DOHH2 (cell line): ENCODE measurements around the gene VGLL4.

Source experiments
- EZH2phosphoT487 ChIP-seq: fragments of 200-600 bp; sonication (generic); IDR thresholded peaks from 2 replicates; pipeline ENCODE4 v1.6.1; 2017; ENCODE audit warnings: borderline replicate concordance, mild to moderate bottlenecking, antibody characterized with exemption, low read length, moderate library complexity, mixed read lengths
- TF ChIP-seq, protein P1 (sequence below): fragments of 200-600 bp; sonication (generic); IDR thresholded peaks from one replicate; pipeline ENCODE4 v1.5.1; 2014; ENCODE audit warnings: antibody characterized with exemption, mild to moderate bottlenecking, low read depth, low read length; ENCODE audit not compliant: poor library complexity, severe bottlenecking

DNA sequence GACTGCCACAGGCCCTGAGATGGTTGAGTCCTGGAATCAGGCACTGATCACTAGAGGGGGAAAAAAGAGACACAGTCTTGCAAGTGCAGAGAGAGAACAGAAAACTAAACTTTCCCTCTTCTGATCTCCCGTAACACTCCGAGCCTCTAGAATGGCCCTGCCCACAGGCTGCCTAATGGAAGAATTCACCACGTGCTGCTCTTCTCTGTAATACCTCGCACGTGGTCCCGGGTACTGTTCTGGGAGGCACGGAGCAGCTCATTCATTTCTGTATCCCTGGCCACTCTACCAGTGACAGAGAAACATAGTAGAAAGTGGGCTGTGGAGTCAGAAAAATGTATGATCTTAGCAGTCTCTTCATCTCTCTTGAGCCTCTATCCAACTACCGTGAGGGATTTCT lies 30.4 kb downstream of the VGLL4 start:
- TF ChIP-seq EZH2phosphoT487 = no peak
- TF ChIP-seq, protein P1, sequence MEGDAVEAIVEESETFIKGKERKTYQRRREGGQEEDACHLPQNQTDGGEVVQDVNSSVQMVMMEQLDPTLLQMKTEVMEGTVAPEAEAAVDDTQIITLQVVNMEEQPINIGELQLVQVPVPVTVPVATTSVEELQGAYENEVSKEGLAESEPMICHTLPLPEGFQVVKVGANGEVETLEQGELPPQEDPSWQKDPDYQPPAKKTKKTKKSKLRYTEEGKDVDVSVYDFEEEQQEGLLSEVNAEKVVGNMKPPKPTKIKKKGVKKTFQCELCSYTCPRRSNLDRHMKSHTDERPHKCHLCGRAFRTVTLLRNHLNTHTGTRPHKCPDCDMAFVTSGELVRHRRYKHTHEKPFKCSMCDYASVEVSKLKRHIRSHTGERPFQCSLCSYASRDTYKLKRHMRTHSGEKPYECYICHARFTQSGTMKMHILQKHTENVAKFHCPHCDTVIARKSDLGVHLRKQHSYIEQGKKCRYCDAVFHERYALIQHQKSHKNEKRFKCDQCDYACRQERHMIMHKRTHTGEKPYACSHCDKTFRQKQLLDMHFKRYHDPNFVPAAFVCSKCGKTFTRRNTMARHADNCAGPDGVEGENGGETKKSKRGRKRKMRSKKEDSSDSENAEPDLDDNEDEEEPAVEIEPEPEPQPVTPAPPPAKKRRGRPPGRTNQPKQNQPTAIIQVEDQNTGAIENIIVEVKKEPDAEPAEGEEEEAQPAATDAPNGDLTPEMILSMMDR = no peak
